HS-27A (cell line): ENCODE measurements around the gene PLP2.
A peak's percentile ranks its signal among the peaks of the same experiment; 100 is the strongest.
"Not testable (repeated sequence)": the region's sequence is repeated elsewhere in the genome, so short reads cannot be mapped to it uniquely, and the experiment has no call there.

Experiments used
- DNase-seq: peaks from one replicate; pipeline ENCODE4 v3.0.0-alpha.2; 2012; ENCODE audit warnings: low read depth, missing footprints

Gene PLP2

GRCh38 chrX:49163555-49164419 is 7.9 kb upstream of the PLP2 start:
- no peak for DNase-seq

- no peak for DNase-seq
Measured at GRCh38 chrX:49164589-49165360, 6.9 kb upstream of the PLP2 start.

GRCh38 chrX:49165901-49166881 is 5.5 kb upstream of the PLP2 start:
- no peak for DNase-seq

GRCh38 chrX:49166914-49167739 is 4.6 kb upstream of the PLP2 start:
- peak; percentile 41 for DNase-seq

GRCh38 chrX:49167740-49168108 is 4.0 kb upstream of the PLP2 start:
- DNase-seq, result no peak

- no peak for DNase-seq
Measured at GRCh38 chrX:49172280-49172780, 632 bp downstream of the PLP2 start.

GRCh38 chrX:49173544-49173943 is 1.8 kb downstream of the PLP2 start:
- not testable (repeated sequence) for DNase-seq

- DNase-seq, result no peak
Measured at GRCh38 chrX:49174723-49175122, 3.0 kb downstream of the PLP2 start.

GRCh38 chrX:49175435-49176274 is 4.0 kb downstream of the PLP2 start:
- DNase-seq, result no peak

- DNase-seq, result no peak
Measured at GRCh38 chrX:49176421-49177326, 5.0 kb downstream of the PLP2 start.

- DNase-seq, result no peak
Measured at GRCh38 chrX:49177338-49177833, 5.7 kb downstream of the PLP2 start.

GRCh38 chrX:49177873-49178480 is 6.3 kb downstream of the PLP2 start:
- no peak for DNase-seq

- no peak for DNase-seq
Measured at GRCh38 chrX:49178537-49178936, 6.8 kb downstream of the PLP2 start.

GRCh38 chrX:49179358-49179757 is 7.7 kb downstream of the PLP2 start:
- no peak for DNase-seq

- DNase-seq, result no peak
Measured at GRCh38 chrX:49183701-49184281, 12.1 kb downstream of the PLP2 start.

GRCh38 chrX:49184294-49185281 is 12.9 kb downstream of the PLP2 start:
- DNase-seq, result peak; percentile 58
